Aorta (tissue), 5 donors: ENCODE data around the gene SNAPC2. TPM values are rescaled to one million over a fixed set of nuclear protein-coding genes. Genes with fewer than 3 reads are reported as not detected.
A peak's percentile ranks its signal among the peaks of the same experiment; 100 is the strongest.

Experiments
- ATAC-seq: fragments of 200-7000 bp; cut with Tn5 transposase; one replicate; pipeline ENCODE4 v1.9.1; 2022; ENCODE audit warnings: moderate library complexity; ENCODE audit not compliant: low FRiP score
- DNase-seq, 2 donors: peaks; one replicate each; pipeline ENCODE4 v3.0.0-alpha.2; 2020
- H3K27ac ChIP-seq, 2 donors: one replicate each; pipeline ENCODE4 v1.5.1; 2013; ENCODE audit warnings: low read length in 2 of 2, mild to moderate bottlenecking in 2 of 2, moderate library complexity in 2 of 2, control low read depth in 1 of 2, inconsistent platforms in 1 of 2, low read depth in 1 of 2
- H3K27me3 ChIP-seq, 2 donors: one replicate each; pipeline ENCODE4 v1.6.1; 2013; ENCODE audit warnings: control low read depth in 1 of 2, low read length in 1 of 2, mild to moderate bottlenecking in 1 of 2, moderate library complexity in 1 of 2; ENCODE audit not compliant: insufficient read depth in 2 of 2, control insufficient read depth in 1 of 2
- H3K36me3 ChIP-seq, 2 donors: one replicate each; pipeline ENCODE4 v1.6.1; 2013; ENCODE audit warnings: control low read depth in 1 of 2, low read length in 1 of 2, mild to moderate bottlenecking in 1 of 2; ENCODE audit not compliant: insufficient read depth in 2 of 2, control insufficient read depth in 1 of 2
- H3K4me1 ChIP-seq, 2 donors: one replicate each; pipeline ENCODE4 v1.6.1; 2013; ENCODE audit warnings: low read length in 2 of 2, control low read depth in 1 of 2, mild to moderate bottlenecking in 1 of 2, moderate library complexity in 1 of 2; ENCODE audit not compliant: insufficient read depth in 2 of 2, control insufficient read depth in 1 of 2
- H3K4me3 ChIP-seq, 2 donors: one replicate each; pipeline ENCODE4 v1.5.1; 2013; ENCODE audit warnings: low read length in 2 of 2, control low read depth in 1 of 2, mild to moderate bottlenecking in 1 of 2
- H3K9me3 ChIP-seq: one replicate; pipeline ENCODE4 v1.6.1; 2013; ENCODE audit warnings: mild to moderate bottlenecking, low read length; ENCODE audit not compliant: control insufficient read depth
- WGBS, 2 donors: extraction: QIAGEN DNeasy Blood & Tissue Kit; methylation state at CpG; one replicate each; pipeline ENCODE4 v1.1.7; 2013; 5-methylcytosine and 5-hydroxymethylcytosine counted together
- intact Hi-C, 2 donors: fragments of 100-400 bp; cut with DNase I; formaldehyde crosslinking; loops; one replicate each; pipeline versions ENCODE4 v1.14.2 to v1.15.0; 2022
- polyA plus RNA-seq, 2 donors: library from polyadenylated mRNA; stranded (reverse); fragments of 200-250 nt; gene quantifications; one replicate each; pipeline ENCODE4 v1.2.3, GENCODE V29; 2013
- total RNA-seq, 2 donors: library from RNA; stranded (reverse); fragmentation: NEBNext Ultra II Directional; extraction: Animal tissue kit (Norgen Biotek cat#: 25700); gene quantifications; one replicate each; pipeline ENCODE4 v1.2.1, GENCODE V29; 2021
- donor health status: healthy with polysubstance abuse.
- donor health status: Bipolar disorder and iron deficiency.
- donor health status: DM: no; HTN: no; CAD: no.
- donor health status: DM: no; HTN: no; CAD: no.
- donor health status: DM: yes; HTN: yes; CAD: no.

SNAPC2 gene
- total and polyA plus RNA-seq, 4 donors: 12.0 to 26.6 (median 21.3) TPM

- DNase-seq (peak in 1 of 2 donors; percentile 50), ATAC-seq (no peak)
- intact Hi-C loops: no loop called here
- no peak overlapping the region for H3K27ac ChIP-seq
- WGBS, 2 donors: 82 to 83% methylated on average over 29 to 31 of the region's 31 CpGs
- no peaks in the 10 kb centered on the region for H3K27me3 ChIP-seq
- H3K36me3 ChIP-seq: no peaks in the 10 kb centered on the region
- H3K4me1 ChIP-seq: no peaks in the 10 kb centered on the region
- H3K9me3 ChIP-seq: no peaks in the 10 kb centered on the region
- H3K4me3 ChIP-seq: no peak overlapping the region
Observed at GRCh38 chr19:7923295-7924191, 3.4 kb downstream of the SNAPC2 start.

GRCh38 chr19:7924241-7924640 lies 4.1 kb downstream of the SNAPC2 start:
- ATAC-seq (no peak), DNase-seq (no peak)
- no peak overlapping the region for H3K4me3 ChIP-seq
- no peaks in the 10 kb centered on the region for H3K9me3 ChIP-seq
- WGBS, 2 donors: 80 to 81% methylated on average over 12 of the region's 12 CpGs
- no peaks in the 10 kb centered on the region for H3K4me1 ChIP-seq
- no peaks in the 10 kb centered on the region for H3K27me3 ChIP-seq
- H3K36me3 ChIP-seq: no peaks in the 10 kb centered on the region
- intact Hi-C loops: no loop called here
- no peak overlapping the region for H3K27ac ChIP-seq

GRCh38 chr19:7924651-7925170 lies 4.6 kb downstream of the SNAPC2 start:
- 47 to 49% methylated on average over 30 to 34 of the region's 34 CpGs for WGBS, 2 donors
- H3K27me3 ChIP-seq: no peaks in the 10 kb centered on the region
- no peaks in the 10 kb centered on the region for H3K36me3 ChIP-seq
- intact Hi-C loops: no loop called here
- H3K27ac ChIP-seq: no peak overlapping the region
- no peaks in the 10 kb centered on the region for H3K4me1 ChIP-seq
- peak in 1 of 2 donors; percentile 51 for DNase-seq
- no peaks in the 10 kb centered on the region for H3K9me3 ChIP-seq
- H3K4me3 ChIP-seq: no peak overlapping the region
- no peak for ATAC-seq

GRCh38 chr19:7925171-7925851 lies 5.2 kb downstream of the SNAPC2 start:
- H3K4me3 ChIP-seq: peak overlapping the region; percentile 11 to 29
- intact Hi-C loops: no loop called here
- H3K27me3 ChIP-seq: no peaks in the 10 kb centered on the region
- no peak overlapping the region for H3K27ac ChIP-seq
- 1% methylated on average over 77 to 98 of the region's 98 CpGs for WGBS, 2 donors
- no peaks in the 10 kb centered on the region for H3K4me1 ChIP-seq
- ATAC-seq (no peak), DNase-seq (peak; percentile 79 to 93)
- H3K36me3 ChIP-seq: no peaks in the 10 kb centered on the region
- H3K9me3 ChIP-seq: no peaks in the 10 kb centered on the region

GRCh38 chr19:7926021-7926726 lies 6.0 kb downstream of the SNAPC2 start, which contains the start of gene CTXN1:
Gene CTXN1 (minus strand): TSS chr19:7926135. CDS start chr19:7925538, 597 bp downstream.
- no peaks in the 10 kb centered on the region for H3K36me3 ChIP-seq
- ATAC-seq (no peak), DNase-seq (peak; percentile 75 to 93)
- no peaks in the 10 kb centered on the region for H3K9me3 ChIP-seq
- intact Hi-C loops: no loop called here
- H3K4me3 ChIP-seq: peak within 1 kb of the TSS; percentile 11 to 29
- H3K27ac ChIP-seq: no peak within 1 kb of the TSS
- H3K27me3 ChIP-seq: no peaks in the 10 kb centered on the region
- WGBS, 2 donors: 12 to 19% methylated on average over 34 to 65 of the region's 65 CpGs
- H3K4me1 ChIP-seq: no peaks in the 10 kb centered on the region

GRCh38 chr19:7926727-7927604 lies 6.8 kb downstream of the SNAPC2 start:
- intact Hi-C loops: no loop called here
- H3K27ac ChIP-seq: no peak overlapping the region
- no peak overlapping the region for H3K4me3 ChIP-seq
- ATAC-seq (no peak), DNase-seq (peak; percentile 57 to 76)
- no peaks in the 10 kb centered on the region for H3K27me3 ChIP-seq
- no peaks in the 10 kb centered on the region for H3K9me3 ChIP-seq
- WGBS, 2 donors: 88 to 91% methylated on average over 31 to 32 of the region's 32 CpGs
- H3K36me3 ChIP-seq: peaks cover 0 to under 1% of the 10 kb centered on the region in 2 donors
- H3K4me1 ChIP-seq: no peaks in the 10 kb centered on the region

GRCh38 chr19:7927605-7928333 lies 7.6 kb downstream of the SNAPC2 start:
- Histone ChIP-seq H3K4me3 (no peak overlapping the region), H3K27ac (peak overlapping the region in 1 of 2 donors; percentile 61), H3K27me3 (no peaks in the 10 kb centered on the region), H3K36me3 (peaks cover 0 to 8% of the 10 kb centered on the region in 2 donors), H3K4me1 (no peaks in the 10 kb centered on the region), H3K9me3 (no peaks in the 10 kb centered on the region)
- intact Hi-C loops: no loop called here
- ATAC-seq (peak; percentile 1), DNase-seq (peak; percentile 56 to 78)
- WGBS, 2 donors: 72 to 82% methylated on average over 23 of the region's 23 CpGs
